ENCODE data around the gene KRTAP10-10.

DNA sequence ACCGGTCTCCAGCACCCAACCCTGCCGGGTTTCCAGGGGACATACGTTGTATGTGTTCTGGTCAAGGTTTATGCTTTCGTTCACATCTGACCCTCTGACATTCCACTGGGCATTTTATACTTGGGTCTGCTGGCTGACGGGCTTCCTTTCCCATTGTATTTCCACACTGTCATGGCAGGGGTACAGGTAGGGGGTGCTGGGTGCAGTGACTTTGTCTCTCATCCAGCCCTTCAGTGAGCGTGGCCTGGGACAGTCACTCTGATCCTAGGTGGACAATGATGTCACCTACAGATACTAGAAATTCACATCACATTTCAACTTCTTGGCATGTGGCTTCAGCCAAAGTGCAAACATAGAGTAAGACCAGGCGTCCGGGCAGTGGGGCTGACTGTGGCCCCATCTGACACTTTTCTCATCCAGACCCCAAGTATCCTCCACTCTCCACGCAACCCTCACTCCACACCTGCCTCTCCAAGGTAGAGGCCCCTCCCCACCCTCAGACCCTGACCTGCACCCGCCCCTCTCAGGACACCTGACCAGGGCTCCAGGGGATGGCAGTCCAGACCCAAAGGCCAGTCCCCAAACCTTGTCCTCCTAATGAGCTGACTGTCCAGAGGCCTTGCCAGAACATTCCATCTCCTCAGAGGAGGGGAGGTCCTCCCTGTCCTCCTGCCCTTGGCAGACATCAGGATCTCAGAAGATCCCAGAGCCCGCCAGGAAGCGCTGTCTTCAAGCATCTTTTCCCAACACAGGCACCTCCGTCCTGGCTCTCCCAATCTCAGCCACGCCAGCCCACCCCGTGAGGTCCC lies 743 bp upstream of the KRTAP10-10 start:
- TF ChIP-seq, protein P1, sequence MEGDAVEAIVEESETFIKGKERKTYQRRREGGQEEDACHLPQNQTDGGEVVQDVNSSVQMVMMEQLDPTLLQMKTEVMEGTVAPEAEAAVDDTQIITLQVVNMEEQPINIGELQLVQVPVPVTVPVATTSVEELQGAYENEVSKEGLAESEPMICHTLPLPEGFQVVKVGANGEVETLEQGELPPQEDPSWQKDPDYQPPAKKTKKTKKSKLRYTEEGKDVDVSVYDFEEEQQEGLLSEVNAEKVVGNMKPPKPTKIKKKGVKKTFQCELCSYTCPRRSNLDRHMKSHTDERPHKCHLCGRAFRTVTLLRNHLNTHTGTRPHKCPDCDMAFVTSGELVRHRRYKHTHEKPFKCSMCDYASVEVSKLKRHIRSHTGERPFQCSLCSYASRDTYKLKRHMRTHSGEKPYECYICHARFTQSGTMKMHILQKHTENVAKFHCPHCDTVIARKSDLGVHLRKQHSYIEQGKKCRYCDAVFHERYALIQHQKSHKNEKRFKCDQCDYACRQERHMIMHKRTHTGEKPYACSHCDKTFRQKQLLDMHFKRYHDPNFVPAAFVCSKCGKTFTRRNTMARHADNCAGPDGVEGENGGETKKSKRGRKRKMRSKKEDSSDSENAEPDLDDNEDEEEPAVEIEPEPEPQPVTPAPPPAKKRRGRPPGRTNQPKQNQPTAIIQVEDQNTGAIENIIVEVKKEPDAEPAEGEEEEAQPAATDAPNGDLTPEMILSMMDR (IDR thresholded peaks at IDR 0.05): no peak
- no peak for TF ChIP-seq POLR2A (IDR thresholded peaks at IDR 0.05)
